ENCODE results near the gene CSPG5. TPM values are rescaled to one million over a fixed set of nuclear protein-coding genes. Genes with fewer than 3 reads are reported as not detected.

The CSPG5 gene
- total and polyA plus RNA-seq, 3 donors from 2014 or later = 2.4 to 4.9 (median 2.7) TPM

GRCh38 chr3:47522082-47522987 lies 56.3 kb downstream of the CSPG5 start:
- DNase-seq = peak; percentile 93
- H3K4me3 ChIP-seq = no peak overlapping the region
- H3K27me3 ChIP-seq = no peaks in the 10 kb centered on the region
- intact Hi-C loops (cut with DNase I; ENCODE audit: low total_unique reads) = loop anchor here (5.0 kb wide), 1 partner anchor 270 kb away; no protein-coding TSS in a partner anchor
- H3K4me1 ChIP-seq = peaks cover 4% of the 10 kb centered on the region
- TF ChIP-seq CTCF (IDR thresholded peaks at IDR 0.05) (peak; percentile 80 to 97 (median 95)), POLR2A (IDR thresholded peaks at IDR 0.05) (no peak)
- H3K9me3 ChIP-seq = no peaks in the 10 kb centered on the region
- 37 to 49% methylated on average over 14 to 15 of the region's 15 CpGs for WGBS, 2 donors
- no peaks in the 10 kb centered on the region for H3K36me3 ChIP-seq (ENCODE audit: low read depth, missing control alignments)
- H3K27ac ChIP-seq = no peak overlapping the region

DNA sequence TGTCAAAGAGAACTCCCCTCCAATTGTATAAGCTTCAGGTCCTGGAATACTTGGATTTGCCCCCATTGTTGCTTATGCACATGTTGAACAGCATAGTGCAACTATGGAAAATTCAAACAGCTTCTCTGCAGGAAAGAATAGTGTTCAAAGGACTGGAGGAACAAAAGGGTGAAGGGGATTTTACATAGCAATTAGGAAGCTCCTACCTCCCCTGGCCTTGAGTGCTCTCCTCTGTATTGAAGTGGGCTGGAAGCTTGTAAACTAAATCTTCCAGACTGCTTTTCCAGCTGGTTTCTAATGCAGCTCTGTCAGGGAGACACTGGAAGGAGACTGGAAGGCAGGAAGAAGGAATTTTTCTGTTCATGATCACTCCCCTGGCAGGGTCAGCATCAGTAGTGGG lies 57.9 kb downstream of the CSPG5 start:
- Histone ChIP-seq H3K36me3 (ENCODE audit: low read depth, missing control alignments) (no peaks in the 10 kb centered on the region), H3K4me1 (peaks cover 4% of the 10 kb centered on the region), H3K4me3 (no peak overlapping the region), H3K9me3 (no peaks in the 10 kb centered on the region), H3K27me3 (no peaks in the 10 kb centered on the region), H3K27ac (no peak overlapping the region)
- no peak for TF ChIP-seq POLR2A (IDR thresholded peaks at IDR 0.05)
- no peak for TF ChIP-seq CTCF (IDR thresholded peaks at IDR 0.05)
- intact Hi-C loops (cut with DNase I; ENCODE audit: low total_unique reads) = loop anchor here (5.0 kb wide), 1 partner anchor 272 kb away; no protein-coding TSS in a partner anchor
- DNase-seq = no peak

- TF ChIP-seq CTCF (IDR thresholded peaks at IDR 0.05) (no peak), POLR2A (IDR thresholded peaks at IDR 0.05) (no peak)
- Histone ChIP-seq H3K27me3 (no peaks in the 10 kb centered on the region), H3K4me1 (peaks cover 8% of the 10 kb centered on the region), H3K36me3 (ENCODE audit: low read depth, missing control alignments) (no peaks in the 10 kb centered on the region), H3K4me3 (no peak overlapping the region), H3K27ac (no peak overlapping the region), H3K9me3 (no peaks in the 10 kb centered on the region)
- intact Hi-C loops (cut with DNase I; ENCODE audit: low total_unique reads) = no loop called here
- DNase-seq = no peak
- WGBS, 2 donors = 93% methylated on average over 2 of the region's 2 CpGs
Measured at GRCh38 chr3:47517937-47518336, 60.7 kb downstream of the CSPG5 start.

DNA sequence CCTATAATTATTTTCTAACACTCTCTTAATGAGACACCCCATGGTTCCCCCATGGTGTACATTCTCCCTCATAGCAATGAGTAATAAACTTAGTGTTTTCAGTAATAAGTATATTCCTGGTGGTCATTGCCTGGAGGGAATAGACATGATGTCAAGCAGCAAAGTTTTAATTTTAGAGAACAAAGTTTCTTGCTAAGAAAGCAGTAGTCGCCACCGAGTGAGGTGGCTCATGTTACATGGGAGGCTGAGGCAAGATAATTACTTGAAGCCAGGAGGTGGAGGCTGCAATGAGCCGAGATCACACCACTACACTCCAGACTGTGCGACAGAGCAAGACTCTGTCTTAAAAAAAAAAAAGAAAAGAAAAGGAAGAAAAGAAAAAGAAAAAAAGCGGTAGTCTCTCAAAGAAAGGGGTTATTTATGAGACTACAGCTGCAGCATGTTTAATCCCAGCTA lies 62.8 kb downstream of the CSPG5 start:
- TF ChIP-seq POLR2A (IDR thresholded peaks at IDR 0.05) (no peak), CTCF (IDR thresholded peaks at IDR 0.05) (no peak)
- WGBS, 2 donors = 32 to 38% methylated on average over 5 of the region's 5 CpGs
- intact Hi-C loops (cut with DNase I; ENCODE audit: low total_unique reads) = no loop called here
- H3K9me3 ChIP-seq = no peaks in the 10 kb centered on the region
- H3K27ac ChIP-seq = peak overlapping the region in 1 of 2 donors; percentile 9
- H3K27me3 ChIP-seq = no peaks in the 10 kb centered on the region
- peaks cover 12% of the 10 kb centered on the region for H3K4me1 ChIP-seq
- H3K36me3 ChIP-seq (ENCODE audit: low read depth, missing control alignments) = no peaks in the 10 kb centered on the region
- H3K4me3 ChIP-seq = no peak overlapping the region
- DNase-seq = peak; percentile 19

Data from testis (tissue), 3 donors.